Esophagus squamous epithelium (tissue), 5 donors: Measurements from ENCODE around the gene B3GALT6. TPM values are rescaled to one million over a fixed set of nuclear protein-coding genes. Genes with fewer than 3 reads are reported as not detected.

Experiments
- DNase-seq: peaks from one replicate; lab custom pipeline; 2025; lab: John Stamatoyannopoulos, UW
- H3K27ac ChIP-seq, 4 donors: fragments of 200-600 bp; sonication (generic); one replicate each; pipeline ENCODE4 v1.5.1; 2016 to 2019; ENCODE audit warnings: mild to moderate bottlenecking in 1 of 4
- H3K27me3 ChIP-seq, 4 donors: fragments of 200-600 bp; sonication (generic); 1 replicate in 3 of 4; 2 replicates in 1 of 4; pipeline versions ENCODE4 v1.5.1 to v1.6.0; 2017 to 2021; ENCODE audit warnings: antibody characterized with exemption in 1 of 4
- H3K36me3 ChIP-seq, 3 donors: fragments of 200-600 bp; sonication (generic); one replicate each; pipeline ENCODE4 v1.5.1; 2016 to 2019
- H3K4me1 ChIP-seq, 3 donors: fragments of 200-600 bp; sonication (generic); one replicate each; pipeline ENCODE4 v1.5.1; 2017 to 2019
- H3K4me3 ChIP-seq, 4 donors: fragments of 200-600 bp; sonication (generic); 1 replicate in 3 of 4; 2 replicates in 1 of 4; pipeline ENCODE4 v1.5.1; 2016 to 2019; ENCODE audit warnings: mild to moderate bottlenecking in 2 of 4, moderate library complexity in 1 of 4
- H3K9me3 ChIP-seq, 3 donors: fragments of 200-600 bp; sonication (generic); one replicate each; pipeline ENCODE4 v1.5.1; 2016 to 2019
- CTCF ChIP-seq, 6 experiments: fragments of 450-650 bp in 4 of 6; fragments of 200-600 bp in 2 of 6; sonication (generic) in 2 of 6; IDR thresholded peaks; one replicate each; pipeline ENCODE4 v1.5.1; 2016 to 2019; ENCODE audit warnings: antibody characterized with exemption in 6 of 6, mild to moderate bottlenecking in 4 of 6, moderate library complexity in 4 of 6
- POLR2A ChIP-seq, 4 donors: fragments of 450-650 bp; IDR thresholded peaks; one replicate each; pipeline ENCODE4 v1.6.1; 2017; ENCODE audit warnings: antibody characterized with exemption in 4 of 4, mild to moderate bottlenecking in 4 of 4, moderate library complexity in 3 of 4
- whole genome bisulfite sequencing, 2 donors: methylation state at CpG; one replicate each; pipeline ENCODE4 v1.1.5; 2018; 5-methylcytosine and 5-hydroxymethylcytosine counted together
- intact Hi-C: fragments of 100-400 bp; cut with DNase I; formaldehyde crosslinking; loops from one replicate; pipeline ENCODE4 v1.15.0; 2022
- total RNA-seq, 4 donors: library from RNA; depleted of rRNA; stranded (reverse); fragments of >200 nt; gene quantifications; one replicate each; pipeline ENCODE4 v1.1.0, GENCODE V29; 2016
- donor health status: DM: yes; HTN: yes; CAD: no.

Gene B3GALT6
- total RNA-seq, 4 donors from 2014 or later, result 13.5 to 17.5 (median 15.6) TPM

GRCh38 chr1:1218524-1219200 lies 13.4 kb upstream of the B3GALT6 start:
- Histone ChIP-seq H3K9me3 (no peaks in the 10 kb centered on the region), H3K4me1 (peaks cover 2 to 37% (median 13%) of the 10 kb centered on the region in 3 donors), H3K27ac (no peak overlapping the region), H3K4me3 (no peak overlapping the region), H3K27me3 (no peaks in the 10 kb centered on the region), H3K36me3 (peaks cover 31 to 82% (median 33%) of the 10 kb centered on the region in 3 donors)
- 86 to 87% methylated on average over 6 to 9 of the region's 36 CpGs for WGBS, 2 donors
- no peak for DNase-seq
- intact Hi-C loops, result no loop called here
- TF ChIP-seq CTCF (IDR thresholded peaks at IDR 0.05) (no peak), POLR2A (IDR thresholded peaks at IDR 0.05) (no peak)

GRCh38 chr1:1219341-1219740 lies 12.7 kb upstream of the B3GALT6 start:
- no peak for TF ChIP-seq POLR2A (IDR thresholded peaks at IDR 0.05)
- no peak for TF ChIP-seq CTCF (IDR thresholded peaks at IDR 0.05)
- Histone ChIP-seq H3K4me3 (no peak overlapping the region), H3K9me3 (no peaks in the 10 kb centered on the region), H3K27ac (peak overlapping the region in 1 of 4 donors; percentile 9), H3K36me3 (peaks cover 34 to 89% (median 36%) of the 10 kb centered on the region in 3 donors), H3K4me1 (peaks cover 0 to 30% (median 12%) of the 10 kb centered on the region in 3 donors), H3K27me3 (no peaks in the 10 kb centered on the region)
- intact Hi-C loops, result no loop called here
- DNase-seq, result no peak
- 87% methylated on average over 3 of the region's 20 CpGs; no CpG with 5 or more reads in 1 of the 2 donors for WGBS, 2 donors

GRCh38 chr1:1220197-1220596 lies 11.8 kb upstream of the B3GALT6 start:
- Histone ChIP-seq H3K4me1 (peaks cover 0 to 29% (median 5%) of the 10 kb centered on the region in 3 donors), H3K9me3 (no peaks in the 10 kb centered on the region), H3K4me3 (no peak overlapping the region), H3K27me3 (no peaks in the 10 kb centered on the region), H3K36me3 (peaks cover 36 to 97% (median 36%) of the 10 kb centered on the region in 3 donors), H3K27ac (no peak overlapping the region)
- intact Hi-C loops, result no loop called here
- no peak for TF ChIP-seq POLR2A (IDR thresholded peaks at IDR 0.05)
- TF ChIP-seq CTCF (IDR thresholded peaks at IDR 0.05), result no peak
- DNase-seq, result no peak
- 60 to 87% methylated on average over 1 to 3 of the region's 24 CpGs for WGBS, 2 donors

- peaks cover 33 to 100% (median 38%) of the 10 kb centered on the region in 3 donors for H3K36me3 ChIP-seq
- DNase-seq, result no peak
- H3K4me3 ChIP-seq, result no peak overlapping the region
- WGBS, 2 donors, result 90% methylated on average over 9 of the region's 30 CpGs
- no peak overlapping the region for H3K27ac ChIP-seq
- intact Hi-C loops, result no loop called here
- H3K4me1 ChIP-seq, result peaks cover 0 to 35% (median 4%) of the 10 kb centered on the region in 3 donors
- TF ChIP-seq CTCF (IDR thresholded peaks at IDR 0.05) (no peak), POLR2A (IDR thresholded peaks at IDR 0.05) (no peak)
- no peaks in the 10 kb centered on the region for H3K9me3 ChIP-seq
- no peaks in the 10 kb centered on the region for H3K27me3 ChIP-seq
Measured at GRCh38 chr1:1221887-1222574, 10.0 kb upstream of the B3GALT6 start.
